ENCODE data around the gene MRPS27.

GRCh38 chr5:72252574-72253155 lies 67.4 kb downstream of the MRPS27 start:
- TF ChIP-seq CTCF (IDR thresholded peaks at IDR 0.05 in 4 of 5, conservative IDR thresholded peaks at IDR 0.05 in 1 of 5) (no peak), POLR2A (IDR thresholded peaks at IDR 0.05) (no peak)
